Measurements from ENCODE around the gene PI4KA. TPM values are rescaled to one million over a fixed set of nuclear protein-coding genes. Genes with fewer than 3 reads are reported as not detected.
"Not testable (repeated sequence)": the region's sequence is repeated elsewhere in the genome, so short reads cannot be mapped to it uniquely, and the experiment has no call there.

Gene PI4KA
- total and polyA plus RNA-seq, 2 donors: 32.5 to 64.0 TPM

DNA sequence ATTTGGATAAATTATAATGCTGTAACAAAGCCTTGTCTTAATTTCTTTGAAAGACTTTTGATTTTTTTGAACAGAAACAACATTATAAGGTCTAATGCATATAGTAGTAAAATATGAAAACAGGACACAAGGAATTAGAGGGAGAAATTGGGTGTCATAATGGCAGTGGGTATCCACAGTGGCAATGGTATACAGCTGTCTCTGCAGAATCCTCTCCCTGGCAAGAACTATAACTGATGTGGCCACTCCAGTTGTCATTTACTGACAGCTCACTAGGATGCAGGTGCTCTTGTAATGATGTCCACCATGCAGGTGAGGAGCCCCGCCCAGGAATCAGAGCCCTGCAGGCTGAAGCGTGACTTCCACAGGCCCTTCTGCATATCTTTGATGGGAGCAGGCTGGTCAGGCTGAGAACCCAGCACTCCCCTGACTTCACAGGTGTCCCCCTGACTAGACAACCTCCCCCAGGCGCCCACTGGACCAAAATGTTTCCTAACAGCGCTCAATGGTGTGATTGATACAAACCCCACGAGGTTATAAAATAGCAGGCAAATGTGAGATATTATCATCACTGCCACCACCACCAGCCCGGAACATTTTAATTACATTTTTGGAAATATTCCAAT, 117.5 kb downstream of the PI4KA start:
- Histone ChIP-seq H3K27ac (ENCODE audit: low read depth in 1 of 2, low read length in 1 of 2) (no peak overlapping the region), H3K27me3 (ENCODE audit: control insufficient read depth in 2 of 2, insufficient read depth in 1 of 2, low read length in 1 of 2) (no peaks in the 10 kb centered on the region), H3K4me3 (ENCODE audit: low read length in 2 of 2) (no peak overlapping the region), H3K36me3 (ENCODE audit: control insufficient read depth in 2 of 2, insufficient read depth in 2 of 2, low read length in 1 of 2) (peaks cover 51 to 58% of the 10 kb centered on the region in 2 donors), H3K9me3 (ENCODE audit: control insufficient read depth in 2 of 2, insufficient read depth in 1 of 2, low read length in 1 of 2) (peaks cover 0 to 3% of the 10 kb centered on the region in 2 donors), H3K4me1 (ENCODE audit: control insufficient read depth in 2 of 2, insufficient read depth in 2 of 2, low read length in 2 of 2) (no peaks in the 10 kb centered on the region)
- WGBS: 90% methylated on average over 6 of the region's 6 CpGs
- DNase-seq (ENCODE audit: low read depth in 6 of 9, low spot score in 9 of 9): no peak

DNA sequence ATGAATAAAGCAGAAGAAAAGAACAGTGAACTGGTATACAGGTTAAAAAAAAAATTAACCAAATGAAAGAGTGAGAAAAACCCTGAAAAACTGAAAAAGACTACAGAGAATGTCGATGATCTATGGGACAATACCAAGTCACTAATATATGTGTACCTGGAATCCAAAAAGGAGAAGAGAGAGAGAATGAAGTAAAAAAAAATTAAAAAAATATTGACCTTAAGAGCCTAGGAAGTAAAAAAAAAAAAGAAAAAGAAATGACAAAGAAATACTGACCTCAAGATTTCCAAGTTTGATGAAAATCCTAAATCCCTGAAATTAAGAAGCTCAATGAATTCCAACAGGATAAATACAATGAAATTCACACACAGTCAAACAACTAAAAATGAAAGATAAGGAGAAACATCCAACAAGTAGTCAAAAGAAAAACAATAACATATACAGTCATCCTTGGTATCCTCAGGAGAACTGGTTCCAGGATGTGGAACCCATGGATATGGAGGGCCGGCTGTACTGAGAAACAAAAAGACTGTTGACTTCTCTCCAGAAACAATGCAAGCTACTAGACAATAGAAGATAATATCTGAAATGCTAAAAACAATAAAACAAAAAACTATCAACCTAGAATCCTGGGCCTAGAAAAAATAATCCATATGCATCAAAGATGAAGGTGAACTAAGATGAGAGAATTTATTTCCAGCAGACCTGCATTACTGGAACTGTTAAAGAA, 118.2 kb downstream of the PI4KA start:
- peaks cover 0 to 3% of the 10 kb centered on the region in 2 donors for H3K9me3 ChIP-seq (ENCODE audit: control insufficient read depth in 2 of 2, insufficient read depth in 1 of 2, low read length in 1 of 2)
- DNase-seq (ENCODE audit: low read depth in 6 of 9, low spot score in 9 of 9): no peak
- no peaks in the 10 kb centered on the region for H3K4me1 ChIP-seq (ENCODE audit: control insufficient read depth in 2 of 2, insufficient read depth in 2 of 2, low read length in 2 of 2)
- H3K4me3 ChIP-seq (ENCODE audit: low read length in 2 of 2): no peak overlapping the region
- no peaks in the 10 kb centered on the region for H3K27me3 ChIP-seq (ENCODE audit: control insufficient read depth in 2 of 2, insufficient read depth in 1 of 2, low read length in 1 of 2)
- no peak overlapping the region for H3K27ac ChIP-seq (ENCODE audit: low read depth in 1 of 2, low read length in 1 of 2)
- WGBS: over 99% methylated on average over 2 of the region's 2 CpGs
- peaks cover 47 to 54% of the 10 kb centered on the region in 2 donors for H3K36me3 ChIP-seq (ENCODE audit: control insufficient read depth in 2 of 2, insufficient read depth in 2 of 2, low read length in 1 of 2)

DNA sequence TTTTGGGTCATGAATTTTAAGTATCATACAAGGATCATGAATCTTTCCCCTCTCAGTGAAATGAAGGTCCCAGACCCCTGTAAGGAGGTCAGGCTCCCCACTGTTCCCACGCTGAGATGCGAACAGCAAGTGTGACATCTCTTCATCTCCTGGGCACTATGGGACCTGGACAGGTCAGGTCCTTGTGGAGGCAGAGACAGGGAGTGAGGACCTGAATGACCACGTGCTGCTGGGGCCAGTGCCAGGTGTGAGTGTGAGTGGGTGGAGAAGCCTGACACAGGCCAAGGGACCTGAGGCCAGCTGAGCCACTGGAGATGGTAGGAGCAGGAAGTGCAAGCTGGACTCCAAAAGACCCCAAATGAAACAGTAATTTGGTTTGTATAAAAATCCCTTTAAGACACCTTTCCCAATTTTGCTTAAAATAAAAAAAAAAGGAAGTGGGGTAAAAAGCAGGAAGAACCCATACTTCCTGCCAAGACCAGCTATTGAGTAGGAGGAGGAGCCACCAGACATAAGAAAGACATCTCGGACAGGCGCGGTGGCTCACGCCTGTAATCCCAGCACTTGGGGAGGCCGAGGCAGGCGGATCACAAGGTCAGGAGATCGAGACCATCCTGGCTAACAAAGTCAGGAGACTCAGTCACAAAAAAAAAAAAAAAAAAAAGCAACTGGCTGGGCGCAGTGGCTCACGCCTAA, 120.1 kb downstream of the PI4KA start:
- H3K36me3 ChIP-seq (ENCODE audit: control insufficient read depth in 2 of 2, insufficient read depth in 2 of 2, low read length in 1 of 2): peaks cover 31 to 40% of the 10 kb centered on the region in 2 donors

DNA sequence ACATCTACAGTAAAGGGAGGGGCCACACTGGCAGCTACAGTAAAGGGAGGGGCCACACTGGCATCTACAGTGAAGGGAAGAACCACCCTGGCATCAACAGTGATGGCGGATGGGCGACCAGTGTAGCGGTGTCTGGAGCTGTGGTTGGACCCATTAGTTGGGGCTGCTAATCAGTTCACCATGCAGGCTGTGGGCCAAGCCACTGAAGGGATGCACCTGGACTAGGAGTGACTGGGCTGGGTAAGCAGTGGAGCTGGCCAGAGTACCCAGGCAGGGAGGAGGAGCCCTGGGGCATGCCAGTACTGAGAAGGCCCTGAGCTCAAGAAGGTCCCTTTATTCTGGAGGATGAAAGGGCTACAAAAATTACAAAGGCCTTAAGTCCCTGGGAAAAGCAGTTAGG, 121.7 kb downstream of the PI4KA start:
- H3K4me3 ChIP-seq (ENCODE audit: low read length in 2 of 2); H3K27me3 ChIP-seq (ENCODE audit: control insufficient read depth in 2 of 2, insufficient read depth in 1 of 2, low read length in 1 of 2); H3K27ac ChIP-seq (ENCODE audit: low read depth in 1 of 2, low read length in 1 of 2); DNase-seq (ENCODE audit: low read depth in 6 of 9, low spot score in 9 of 9); H3K9me3 ChIP-seq (ENCODE audit: control insufficient read depth in 2 of 2, insufficient read depth in 1 of 2, low read length in 1 of 2); H3K4me1 ChIP-seq (ENCODE audit: control insufficient read depth in 2 of 2, insufficient read depth in 2 of 2, low read length in 2 of 2): not testable (repeated sequence)
- peaks cover 25 to 33% of the 10 kb centered on the region in 2 donors for H3K36me3 ChIP-seq (ENCODE audit: control insufficient read depth in 2 of 2, insufficient read depth in 2 of 2, low read length in 1 of 2)
- WGBS: 98% methylated on average over 3 of the region's 3 CpGs

More for the DNA sequence above, 120.1 kb downstream of the PI4KA start:
- H3K4me3 ChIP-seq (ENCODE audit: low read length in 2 of 2): no peak overlapping the region
- peaks cover 0 to 3% of the 10 kb centered on the region in 2 donors for H3K9me3 ChIP-seq (ENCODE audit: control insufficient read depth in 2 of 2, insufficient read depth in 1 of 2, low read length in 1 of 2)
- no peak for DNase-seq (ENCODE audit: low read depth in 6 of 9, low spot score in 9 of 9)
- 86% methylated on average over 12 of the region's 12 CpGs for WGBS
- no peaks in the 10 kb centered on the region for H3K27me3 ChIP-seq (ENCODE audit: control insufficient read depth in 2 of 2, insufficient read depth in 1 of 2, low read length in 1 of 2)
- H3K27ac ChIP-seq (ENCODE audit: low read depth in 1 of 2, low read length in 1 of 2): no peak overlapping the region
- no peaks in the 10 kb centered on the region for H3K4me1 ChIP-seq (ENCODE audit: control insufficient read depth in 2 of 2, insufficient read depth in 2 of 2, low read length in 2 of 2)

DNA sequence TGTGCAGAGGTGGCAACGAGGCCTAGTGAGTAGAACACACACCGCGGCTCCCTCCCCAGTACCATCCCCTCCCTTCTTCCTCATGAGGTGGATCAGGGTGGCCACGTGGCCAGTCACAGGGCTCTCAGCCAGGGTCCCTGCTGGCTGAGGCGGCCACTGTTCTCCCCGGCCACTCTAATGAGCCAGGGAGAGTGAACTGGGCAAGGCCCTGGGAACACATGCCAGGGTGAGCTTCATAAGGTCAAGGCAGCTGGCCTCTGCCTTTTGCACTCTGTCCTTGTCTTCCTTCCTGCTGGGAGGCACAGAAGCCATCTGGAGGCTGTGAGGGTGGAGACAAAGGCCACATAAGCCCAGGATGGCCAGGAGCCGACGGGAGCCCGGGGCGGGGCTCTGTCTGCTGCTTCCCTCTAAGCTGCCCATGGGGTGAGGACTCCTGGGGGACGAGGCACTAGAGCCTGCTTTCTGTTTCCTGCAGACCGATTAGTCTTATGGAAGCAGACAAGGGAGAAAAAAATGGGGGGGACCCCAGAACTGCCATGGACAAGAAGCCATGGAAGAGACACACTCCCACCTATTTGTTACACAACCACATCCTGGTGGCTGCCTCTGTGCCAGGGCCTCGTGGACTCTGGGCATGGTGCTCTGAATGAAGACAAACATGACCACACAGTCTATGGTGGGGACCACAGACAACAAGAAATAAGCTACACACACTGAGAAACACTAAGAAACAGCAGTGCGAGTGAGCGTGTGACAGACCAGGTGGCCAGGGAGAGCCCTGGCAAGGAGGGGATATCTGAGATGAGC, 123.1 kb downstream of the PI4KA start:
- not testable (repeated sequence) for H3K9me3 ChIP-seq (ENCODE audit: control insufficient read depth in 2 of 2, insufficient read depth in 1 of 2, low read length in 1 of 2); H3K4me1 ChIP-seq (ENCODE audit: control insufficient read depth in 2 of 2, insufficient read depth in 2 of 2, low read length in 2 of 2); H3K27ac ChIP-seq (ENCODE audit: low read depth in 1 of 2, low read length in 1 of 2); H3K27me3 ChIP-seq (ENCODE audit: control insufficient read depth in 2 of 2, insufficient read depth in 1 of 2, low read length in 1 of 2); H3K4me3 ChIP-seq (ENCODE audit: low read length in 2 of 2); DNase-seq (ENCODE audit: low read depth in 6 of 9, low spot score in 9 of 9)
- peaks cover 14 to 26% of the 10 kb centered on the region in 2 donors for H3K36me3 ChIP-seq (ENCODE audit: control insufficient read depth in 2 of 2, insufficient read depth in 2 of 2, low read length in 1 of 2)
- WGBS: 94% methylated on average over 12 of the region's 15 CpGs

DNA sequence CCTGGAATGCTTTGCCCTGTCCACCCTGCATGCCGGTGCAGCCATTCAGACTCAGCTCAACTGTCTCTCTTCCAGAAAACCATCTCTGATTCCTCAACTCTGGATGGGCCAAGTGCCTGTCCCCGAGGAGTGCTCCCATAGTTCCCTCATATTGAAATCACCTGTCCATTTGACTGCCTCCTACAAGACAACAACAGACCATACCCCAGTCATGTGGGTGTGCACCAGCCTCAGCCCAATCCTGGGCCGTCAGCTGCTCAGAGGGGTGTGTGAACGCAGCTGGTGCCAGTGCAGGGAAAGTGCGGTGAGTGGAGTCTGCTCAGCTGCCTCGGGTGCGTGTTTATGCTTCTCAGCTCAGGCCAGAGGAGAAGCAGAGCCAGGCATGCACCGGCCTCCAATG, 126.2 kb downstream of the PI4KA start:
- H3K27me3 ChIP-seq (ENCODE audit: control insufficient read depth in 2 of 2, insufficient read depth in 1 of 2, low read length in 1 of 2); H3K4me1 ChIP-seq (ENCODE audit: control insufficient read depth in 2 of 2, insufficient read depth in 2 of 2, low read length in 2 of 2); H3K4me3 ChIP-seq (ENCODE audit: low read length in 2 of 2); DNase-seq (ENCODE audit: low read depth in 6 of 9, low spot score in 9 of 9); H3K27ac ChIP-seq (ENCODE audit: low read depth in 1 of 2, low read length in 1 of 2); H3K9me3 ChIP-seq (ENCODE audit: control insufficient read depth in 2 of 2, insufficient read depth in 1 of 2, low read length in 1 of 2): not testable (repeated sequence)
- WGBS: 90% methylated on average over 5 of the region's 8 CpGs
- H3K36me3 ChIP-seq (ENCODE audit: control insufficient read depth in 2 of 2, insufficient read depth in 2 of 2, low read length in 1 of 2): peaks cover 26 to 38% of the 10 kb centered on the region in 2 donors

DNA sequence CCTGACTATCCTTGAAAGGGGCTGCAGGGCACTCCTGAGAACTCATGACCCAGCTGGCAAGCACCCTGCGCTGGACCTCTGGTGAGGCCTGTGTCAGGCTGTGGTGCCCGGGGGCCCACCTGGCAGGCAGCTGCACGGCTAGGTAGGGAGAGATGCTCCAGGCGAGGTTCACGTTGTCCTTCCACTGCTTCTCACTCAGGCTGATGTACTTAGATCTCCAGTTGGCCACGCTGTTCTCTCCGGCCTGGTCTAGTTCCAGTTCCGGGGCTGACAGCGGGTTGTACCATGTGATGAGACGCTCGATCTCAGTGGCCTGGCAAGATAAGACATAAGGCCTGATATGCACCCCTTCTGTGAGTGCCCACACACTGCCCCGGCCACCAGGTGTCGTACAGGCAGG, 129.4 kb downstream of the PI4KA start:
- Histone ChIP-seq H3K4me3 (ENCODE audit: low read length in 2 of 2) (no peak overlapping the region), H3K36me3 (ENCODE audit: control insufficient read depth in 2 of 2, insufficient read depth in 2 of 2, low read length in 1 of 2) (peaks cover 52 to 63% of the 10 kb centered on the region in 2 donors), H3K9me3 (ENCODE audit: control insufficient read depth in 2 of 2, insufficient read depth in 1 of 2, low read length in 1 of 2) (peaks cover 0 to 3% of the 10 kb centered on the region in 2 donors), H3K4me1 (ENCODE audit: control insufficient read depth in 2 of 2, insufficient read depth in 2 of 2, low read length in 2 of 2) (no peaks in the 10 kb centered on the region), H3K27ac (ENCODE audit: low read depth in 1 of 2, low read length in 1 of 2) (no peak overlapping the region), H3K27me3 (ENCODE audit: control insufficient read depth in 2 of 2, insufficient read depth in 1 of 2, low read length in 1 of 2) (no peaks in the 10 kb centered on the region)
- DNase-seq (ENCODE audit: low read depth in 6 of 9, low spot score in 9 of 9): no peak
- 98% methylated on average over 13 of the region's 13 CpGs for WGBS

DNA sequence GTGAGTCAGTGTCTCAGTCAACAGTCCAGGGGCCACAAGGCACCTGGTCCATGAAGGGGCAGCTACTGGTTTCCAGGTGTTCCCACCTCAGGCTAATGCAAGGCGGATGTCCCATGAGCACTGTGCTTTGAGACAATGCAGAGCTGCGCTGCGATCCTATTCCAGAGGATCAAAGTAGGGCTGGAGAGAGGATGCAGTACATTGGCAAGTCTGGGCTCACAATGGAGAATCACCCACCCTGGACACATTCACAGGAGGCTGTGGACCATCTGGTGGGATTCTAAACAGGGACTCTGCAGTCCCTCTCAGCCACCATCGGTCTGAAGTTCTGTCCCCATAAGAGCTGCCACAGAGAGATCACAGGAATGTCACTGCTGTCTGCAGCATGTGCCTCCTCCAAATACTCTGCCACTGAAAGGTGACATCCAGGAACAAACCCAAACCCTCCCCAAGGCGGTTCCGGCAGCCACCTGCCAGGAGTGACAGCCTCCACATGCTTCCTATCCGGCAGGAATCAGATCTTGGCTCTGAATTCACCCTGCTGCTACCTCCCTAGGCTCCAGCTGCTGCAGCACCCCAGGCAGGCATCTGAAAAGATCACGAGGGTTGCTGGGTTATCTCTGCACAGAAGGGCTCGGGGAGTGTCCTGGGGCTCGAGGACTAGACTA, 130.0 kb downstream of the PI4KA start:
- no peak for DNase-seq (ENCODE audit: low read depth in 6 of 9, low spot score in 9 of 9)
- Histone ChIP-seq H3K9me3 (ENCODE audit: control insufficient read depth in 2 of 2, insufficient read depth in 1 of 2, low read length in 1 of 2) (peaks cover 0 to 3% of the 10 kb centered on the region in 2 donors), H3K36me3 (ENCODE audit: control insufficient read depth in 2 of 2, insufficient read depth in 2 of 2, low read length in 1 of 2) (peaks cover 52 to 63% of the 10 kb centered on the region in 2 donors), H3K27me3 (ENCODE audit: control insufficient read depth in 2 of 2, insufficient read depth in 1 of 2, low read length in 1 of 2) (no peaks in the 10 kb centered on the region), H3K4me3 (ENCODE audit: low read length in 2 of 2) (no peak overlapping the region), H3K27ac (ENCODE audit: low read depth in 1 of 2, low read length in 1 of 2) (no peak overlapping the region), H3K4me1 (ENCODE audit: control insufficient read depth in 2 of 2, insufficient read depth in 2 of 2, low read length in 2 of 2) (no peaks in the 10 kb centered on the region)
- 97% methylated on average over 10 of the region's 10 CpGs for WGBS

Measured in thymus (tissue), 11 donors.